GM21723 (cell line): ENCODE results near the gene LGALS9C.
"Not testable (repeated sequence)": the region's sequence is repeated elsewhere in the genome, so short reads cannot be mapped to it uniquely, and the experiment has no call there.

Experiments used
- ATAC-seq: cut with Tn5 transposase; IDR thresholded peaks from one replicate; pipeline ENCODE4 v1.9.1; 2021; ENCODE audit warnings: mild to moderate bottlenecking, moderate library complexity; ENCODE audit not compliant: unreplicated experiment

Gene LGALS9C

DNA sequence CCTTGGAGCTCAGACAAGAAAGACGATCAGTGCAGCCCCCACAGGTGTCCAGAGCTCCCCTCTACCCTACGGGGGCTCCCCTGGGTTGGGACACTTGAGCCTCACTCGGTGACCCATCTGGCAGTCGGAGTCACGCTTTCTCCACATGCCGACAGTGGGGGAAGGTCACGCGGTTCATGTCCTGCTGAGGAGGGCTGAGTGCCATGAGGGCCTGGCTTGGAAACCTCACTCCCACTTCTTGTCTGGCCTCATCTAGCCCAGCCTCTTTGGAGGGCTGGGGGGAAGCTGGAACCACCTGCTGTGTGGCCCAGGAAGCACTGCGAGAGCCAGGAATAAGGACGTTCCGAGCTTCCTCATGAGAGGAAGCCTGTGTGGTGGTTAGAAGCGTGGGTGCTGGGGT, 1.8 kb downstream of the LGALS9C start:
- not testable (repeated sequence) for ATAC-seq

GRCh38 chr17:18478977-18479595, 2.5 kb downstream of the LGALS9C start:
- ATAC-seq, result not testable (repeated sequence)

- not testable (repeated sequence) for ATAC-seq
Measured at GRCh38 chr17:18481775-18482174, 5.2 kb downstream of the LGALS9C start.

- ATAC-seq, result not testable (repeated sequence)
Measured at GRCh38 chr17:18485936-18486464, 9.4 kb downstream of the LGALS9C start.

GRCh38 chr17:18487633-18488032, 11.0 kb downstream of the LGALS9C start:
- not testable (repeated sequence) for ATAC-seq

GRCh38 chr17:18488622-18489021, 12.0 kb downstream of the LGALS9C start:
- ATAC-seq, result not testable (repeated sequence)

DNA sequence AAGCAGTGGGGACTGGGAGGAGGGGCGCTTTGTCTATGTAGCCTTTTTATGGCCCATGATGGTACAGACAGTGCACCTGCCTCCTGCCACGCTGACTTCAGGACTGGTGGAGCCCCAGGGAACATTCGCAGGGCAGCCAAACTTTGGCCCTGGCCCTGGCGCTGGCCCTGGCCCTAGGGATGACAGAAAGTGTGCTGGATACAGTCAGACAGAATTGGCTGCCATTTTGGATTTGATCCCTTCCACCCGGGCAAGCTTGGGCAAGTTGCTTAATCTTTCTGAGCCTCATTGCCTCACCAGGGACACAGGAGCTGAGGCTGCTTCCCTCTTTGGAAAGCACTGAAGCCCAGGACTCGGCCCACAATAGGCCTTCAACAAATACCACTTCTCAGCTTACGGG, 13.4 kb downstream of the LGALS9C start:
- not testable (repeated sequence) for ATAC-seq

DNA sequence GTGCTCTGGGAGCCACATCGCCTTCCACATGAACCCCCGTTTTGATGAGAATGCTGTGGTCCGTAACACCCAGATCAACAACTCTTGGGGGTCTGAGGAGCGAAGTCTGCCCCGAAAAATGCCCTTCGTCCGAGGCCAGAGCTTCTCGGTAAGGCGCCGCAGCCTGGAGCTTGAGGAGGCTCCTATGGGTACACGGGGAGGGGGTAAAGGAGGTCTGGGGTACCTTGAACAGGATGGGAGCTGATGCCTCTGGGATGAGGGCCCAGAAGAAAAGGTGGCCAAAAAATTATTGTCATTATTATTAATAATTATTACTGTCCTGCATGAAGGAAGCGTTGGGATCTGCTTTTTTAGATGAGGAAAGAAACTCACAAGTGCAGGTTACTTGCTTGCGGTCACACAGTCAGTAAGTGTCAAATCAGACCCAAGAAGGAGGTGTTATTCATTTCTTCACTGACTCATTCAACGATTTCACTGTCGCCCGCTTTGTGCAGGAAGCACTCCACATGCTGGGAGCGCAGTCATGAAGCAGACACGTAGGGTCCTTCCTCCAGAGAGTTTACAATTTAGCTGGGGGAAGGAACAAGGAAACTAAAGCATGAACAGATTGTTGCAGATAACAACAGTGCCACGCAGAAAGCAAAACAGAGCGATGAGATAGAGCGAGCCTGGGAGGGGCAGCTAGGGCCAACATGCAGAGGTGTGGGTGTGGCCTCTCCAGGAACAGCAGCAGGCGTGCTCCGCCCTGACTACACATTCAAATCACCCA, 16.3 kb downstream of the LGALS9C start:
- peak; percentile 77 for ATAC-seq

DNA sequence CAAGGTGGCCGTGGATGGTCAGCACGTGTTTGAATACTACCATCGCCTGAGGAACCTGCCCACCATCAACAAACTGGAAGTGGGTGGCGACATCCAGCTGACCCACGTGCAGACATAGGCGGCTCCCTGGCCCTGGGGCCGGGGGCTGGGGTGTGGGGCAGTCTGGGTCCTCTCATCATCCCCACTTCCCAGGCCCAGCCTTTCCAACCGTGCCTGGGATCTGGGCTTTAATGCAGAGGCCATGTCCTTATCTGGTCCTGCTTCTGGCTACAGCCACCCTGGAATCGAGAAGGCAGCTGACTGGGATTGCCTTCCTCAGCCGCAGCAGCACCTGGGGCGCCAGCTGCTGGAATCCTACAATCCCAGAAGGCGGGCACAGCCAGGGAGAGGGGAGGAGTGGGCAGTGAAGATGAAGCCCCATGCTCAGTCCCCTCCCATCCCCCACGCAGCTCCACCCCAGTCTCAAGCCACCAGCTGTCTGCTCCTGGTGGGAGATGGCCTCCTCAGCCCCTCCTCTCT, 17.7 kb downstream of the LGALS9C start:
- not testable (repeated sequence) for ATAC-seq

- ATAC-seq, result not testable (repeated sequence)
Measured at GRCh38 chr17:18497044-18497443, 20.5 kb downstream of the LGALS9C start.

- ATAC-seq, result not testable (repeated sequence)
Measured at GRCh38 chr17:18499100-18499499, 22.5 kb downstream of the LGALS9C start.

- not testable (repeated sequence) for ATAC-seq
Measured at GRCh38 chr17:18499756-18500155, 23.2 kb downstream of the LGALS9C start.

- ATAC-seq, result not testable (repeated sequence)
Measured at GRCh38 chr17:18500281-18500680, 23.7 kb downstream of the LGALS9C start.

- not testable (repeated sequence) for ATAC-seq
Measured at GRCh38 chr17:18500816-18501215, 24.2 kb downstream of the LGALS9C start.

GRCh38 chr17:18503221-18503620, 26.6 kb downstream of the LGALS9C start:
- not testable (repeated sequence) for ATAC-seq

DNA sequence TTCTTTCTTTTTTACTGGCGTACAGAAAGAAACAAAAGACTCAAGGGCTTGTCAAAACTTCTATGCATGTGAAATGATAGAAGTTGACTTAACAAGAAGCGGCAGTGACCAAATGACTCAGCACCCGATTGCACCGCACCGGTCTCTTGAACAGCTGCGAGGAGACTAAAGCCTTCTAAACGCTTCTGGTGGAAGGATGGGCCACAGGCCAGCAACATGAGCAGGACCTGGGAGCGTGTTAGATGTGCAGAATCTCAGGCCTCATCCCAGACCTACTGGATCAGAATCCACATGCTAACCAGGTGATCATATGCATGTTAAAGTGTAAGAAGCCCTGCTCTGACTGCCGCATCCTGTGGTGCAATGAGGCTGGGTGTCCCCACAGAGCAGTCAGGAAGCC, 31.1 kb downstream of the LGALS9C start:
- ATAC-seq, result not testable (repeated sequence)

DNA sequence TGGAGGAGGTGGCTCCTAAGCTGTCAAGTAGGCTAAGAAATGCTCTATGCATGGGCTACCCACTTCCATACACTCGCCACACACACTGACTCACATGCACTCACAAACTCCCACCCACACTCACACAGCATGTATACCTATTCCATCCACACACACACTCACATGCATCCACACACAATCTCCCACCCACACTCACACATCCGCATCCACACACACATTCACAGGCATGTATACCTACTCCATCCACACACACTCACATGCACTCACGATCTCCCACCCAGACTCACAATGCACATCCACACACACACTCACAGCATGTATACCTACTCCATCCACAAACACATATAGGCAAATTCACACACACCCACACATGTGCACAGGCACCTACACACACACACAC, 32.1 kb downstream of the LGALS9C start:
- not testable (repeated sequence) for ATAC-seq

- ATAC-seq, result not testable (repeated sequence)
Measured at GRCh38 chr17:18521100-18521499, 44.5 kb downstream of the LGALS9C start.

- not testable (repeated sequence) for ATAC-seq
Measured at GRCh38 chr17:18525015-18525414, 48.4 kb downstream of the LGALS9C start.

- ATAC-seq, result not testable (repeated sequence)
Measured at GRCh38 chr17:18526168-18526800, 49.7 kb downstream of the LGALS9C start.

DNA sequence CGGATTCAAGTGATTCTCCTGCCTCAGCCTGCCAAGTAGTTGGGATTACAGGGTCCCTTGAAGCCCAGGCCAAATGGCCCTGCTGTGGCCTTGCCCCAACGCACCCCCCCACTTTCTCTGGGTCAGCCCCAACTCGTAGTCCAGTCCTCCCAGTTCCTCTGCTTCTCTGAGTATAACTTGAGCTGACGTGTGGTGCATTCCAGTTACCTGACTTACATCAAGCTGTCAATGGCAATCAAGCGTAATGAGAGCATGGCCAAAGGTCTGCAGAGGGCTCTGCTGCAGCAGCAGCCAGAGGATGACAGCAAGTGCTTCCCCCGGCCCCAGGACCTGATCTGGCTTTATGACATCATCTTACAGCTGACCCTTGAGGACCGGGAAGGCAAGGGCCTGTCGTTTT, 50.8 kb downstream of the LGALS9C start:
- ATAC-seq, result not testable (repeated sequence)
